K562 treated with DMSO at 1 percent for 24 hours (cell line): ENCODE measurements around the gene XRN2. TPM values are rescaled to one million over a fixed set of nuclear protein-coding genes. Genes with fewer than 3 reads are reported as not detected.

ENCODE experiments used
- total RNA-seq: library from RNA; unstranded; fragments of 300-600 nt; gene quantifications from 2 replicates; pipeline ENCODE4 v1.2.3, GENCODE V29; 2022; ENCODE audit warnings: low read depth; ENCODE audit not compliant: insufficient read depth

The XRN2 gene
- 30.3 and 33.5 TPM in 2 replicates for total RNA-seq

DNA sequence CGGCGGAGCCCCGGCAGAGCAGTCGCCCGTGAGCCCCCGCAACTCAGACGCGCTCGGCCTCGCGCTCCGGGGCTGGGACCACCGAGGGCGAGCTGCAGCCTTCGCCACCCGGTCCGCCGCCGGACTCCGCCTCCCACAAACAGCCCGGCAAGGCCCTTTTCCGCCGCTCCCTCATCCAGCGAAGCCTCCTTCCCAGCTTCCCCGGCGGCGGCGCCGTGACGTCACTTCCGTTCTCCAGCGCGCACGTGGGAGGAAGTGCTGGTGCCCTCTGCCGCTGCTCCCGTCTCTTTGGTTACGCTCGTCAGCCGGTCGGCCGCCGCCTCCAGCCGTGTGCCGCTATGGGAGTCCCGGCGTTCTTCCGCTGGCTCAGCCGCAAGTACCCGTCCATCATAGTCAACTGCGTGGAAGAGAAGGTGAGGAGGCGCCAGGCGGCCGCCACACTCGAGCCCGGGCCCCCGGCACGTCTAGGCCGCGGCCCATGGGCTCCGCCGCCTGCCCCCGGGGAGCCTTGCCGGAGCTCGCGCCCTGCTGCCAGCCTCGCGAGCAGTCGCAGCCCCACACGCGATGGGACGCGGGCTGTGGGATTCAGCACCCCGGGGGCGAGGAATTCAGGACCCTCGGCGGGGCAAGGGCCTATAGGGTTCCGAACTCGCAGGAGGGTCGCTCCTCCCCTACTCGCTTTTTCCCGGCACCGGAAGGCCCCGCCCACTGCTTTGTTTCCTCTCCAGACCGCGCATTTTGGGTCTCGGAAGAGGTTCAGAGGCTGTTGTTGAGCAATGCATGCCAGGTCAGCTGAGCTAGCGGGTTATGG lies at the start of gene XRN2:
XRN2 (plus strand) TSS at position 271 of the 811 bp plus-strand sequence; CDS start at position 339, 68 bp downstream.

GRCh38 chr20:21397341-21398108 lies 94.4 kb downstream of the XRN2 start, which contains the start of gene NKX2-4:
NKX2-4 (minus strand) TSS chr20:21397526; CDS start chr20:21397399, 127 bp downstream.

Other genes with a start within 250 kb of the XRN2 start
- not detected in 2 replicates for gene LINC00237, start 197.0 kb upstream of the XRN2 start, total RNA-seq
- 11.8 and 12.6 TPM in 2 replicates for gene KIZ, start 177.2 kb upstream of the XRN2 start, total RNA-seq
- gene NKX2-4, start 94.2 kb downstream of the XRN2 start, total RNA-seq, result not detected in 2 replicates
- not detected in 2 replicates for gene NKX2-2, start 210.7 kb downstream of the XRN2 start, total RNA-seq